Stimulated activated CD8-positive, alpha-beta memory T cell treated with anti-CD3 and anti-CD28 coated beads, Interleukin-2, amount 100 ng/mL, for 1 hour (primary cell): ENCODE data around the gene TM9SF3.

Experiments
- DNase-seq, 2 donors: peaks; one replicate each; pipeline ENCODE4 v3.0.0-alpha.2; 2020; ENCODE audit warnings: low read depth in 2 of 2

TM9SF3 gene

DNA sequence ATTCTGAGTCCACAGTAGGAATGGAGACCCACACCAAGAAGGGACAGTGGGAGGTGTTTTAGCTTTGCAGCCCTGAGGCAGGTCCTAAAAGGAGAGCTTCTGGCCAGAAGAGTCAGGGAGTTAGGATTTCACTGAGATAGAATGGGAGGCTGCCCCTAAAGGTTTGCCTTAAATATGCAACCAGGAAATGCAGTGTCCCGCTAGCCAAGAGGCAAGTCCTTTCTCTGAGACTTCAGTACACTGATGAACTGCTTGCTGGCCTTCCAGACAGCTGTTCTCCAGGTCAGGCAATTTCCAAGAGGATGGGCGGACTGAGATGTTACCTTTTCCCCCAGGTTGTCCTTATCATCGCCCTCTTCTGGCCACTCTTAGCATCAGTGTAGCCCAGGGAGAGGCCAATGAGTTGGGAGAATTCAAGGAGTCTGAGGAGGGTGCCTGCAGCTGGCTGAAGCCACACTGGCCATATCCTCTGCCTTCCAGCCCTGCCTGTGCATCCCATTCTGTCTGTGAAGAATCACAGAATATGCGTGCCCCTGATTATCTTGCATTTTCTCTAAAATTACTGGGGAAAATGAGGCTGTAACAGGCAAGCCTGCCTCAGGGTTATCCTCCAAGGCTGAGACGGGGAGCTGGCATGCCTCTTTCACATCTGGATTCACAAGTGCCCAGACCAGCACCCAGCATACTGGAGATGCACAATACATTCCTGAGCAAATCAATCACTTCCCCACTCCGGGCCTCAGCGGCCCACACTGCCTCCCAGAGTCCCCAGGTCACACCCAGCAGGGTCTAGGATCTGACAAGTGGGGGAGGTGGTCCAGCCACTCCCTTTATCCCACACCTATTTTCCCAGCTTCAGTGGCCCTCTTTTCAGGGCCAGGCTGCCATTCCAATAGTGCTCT, 75.5 kb downstream of the TM9SF3 start:
- DNase-seq, result no peak

DNA sequence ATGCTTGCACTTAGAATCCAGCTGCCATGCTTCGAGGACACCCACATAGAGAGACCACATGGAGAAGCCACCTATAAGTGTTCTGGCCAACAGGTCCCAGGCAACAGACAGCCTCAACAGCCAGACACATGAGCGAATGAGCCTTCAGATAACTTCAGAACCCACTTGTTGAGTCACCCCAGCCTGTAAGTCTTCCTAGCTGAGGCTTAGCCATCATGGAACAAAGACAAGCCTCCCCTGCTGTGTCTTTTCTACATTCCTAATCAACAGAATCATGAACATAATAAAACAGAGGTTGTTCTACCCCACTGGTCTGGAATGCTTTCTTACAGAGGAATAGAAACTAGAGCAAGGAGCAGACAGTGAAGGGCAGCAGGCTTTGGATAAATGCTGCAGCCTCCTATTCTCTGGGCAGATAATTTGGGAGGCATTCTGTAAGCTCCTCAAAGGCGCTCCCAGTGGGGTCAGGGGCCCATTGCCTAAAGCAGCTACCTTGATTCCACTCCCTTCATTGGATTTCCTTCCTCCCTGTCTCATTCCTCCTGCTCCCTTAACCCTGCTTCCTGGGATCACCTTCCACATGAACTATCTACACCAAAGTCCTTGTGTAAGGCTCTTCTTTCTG, 77.7 kb downstream of the TM9SF3 start:
- DNase-seq, result no peak

GRCh38 chr10:96507044-96507443, 79.8 kb downstream of the TM9SF3 start:
- DNase-seq, result no peak

GRCh38 chr10:96505150-96506136, 81.4 kb downstream of the TM9SF3 start:
- DNase-seq, result no peak

DNA sequence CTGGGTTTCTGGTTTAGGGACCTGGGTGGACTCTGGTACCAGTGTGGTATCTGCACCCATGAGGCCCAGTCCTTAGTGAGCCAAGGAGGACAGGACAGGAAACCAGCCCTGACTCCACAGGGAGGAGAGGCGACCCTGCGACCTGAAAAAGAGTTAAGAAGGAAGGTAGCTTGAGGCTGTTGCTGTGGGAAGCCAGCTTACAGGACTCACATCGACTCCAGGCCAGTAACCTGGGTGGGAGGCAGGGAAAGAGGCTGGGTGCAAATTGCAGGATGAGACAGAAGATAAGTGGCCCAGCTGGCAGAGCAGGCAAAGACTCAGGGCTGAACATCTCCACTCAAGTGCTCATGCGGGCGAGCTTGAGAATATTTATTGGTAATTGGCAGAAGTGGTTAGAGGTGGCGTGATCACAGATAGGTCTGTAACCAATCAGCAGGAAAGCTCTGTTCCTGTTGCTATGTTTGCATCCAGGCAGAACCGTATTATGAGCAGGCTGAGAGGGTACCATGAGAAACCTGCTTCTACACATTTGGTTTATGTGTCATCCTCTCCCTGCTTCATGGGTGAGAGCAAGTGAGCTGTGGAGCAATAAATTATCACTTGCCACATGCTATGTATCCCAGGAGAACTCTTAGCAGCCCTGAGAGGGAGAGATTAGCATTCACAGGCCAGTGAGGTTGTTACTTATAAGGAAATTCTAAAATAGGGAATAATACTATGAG, 84.1 kb downstream of the TM9SF3 start:
- no peak for DNase-seq

DNA sequence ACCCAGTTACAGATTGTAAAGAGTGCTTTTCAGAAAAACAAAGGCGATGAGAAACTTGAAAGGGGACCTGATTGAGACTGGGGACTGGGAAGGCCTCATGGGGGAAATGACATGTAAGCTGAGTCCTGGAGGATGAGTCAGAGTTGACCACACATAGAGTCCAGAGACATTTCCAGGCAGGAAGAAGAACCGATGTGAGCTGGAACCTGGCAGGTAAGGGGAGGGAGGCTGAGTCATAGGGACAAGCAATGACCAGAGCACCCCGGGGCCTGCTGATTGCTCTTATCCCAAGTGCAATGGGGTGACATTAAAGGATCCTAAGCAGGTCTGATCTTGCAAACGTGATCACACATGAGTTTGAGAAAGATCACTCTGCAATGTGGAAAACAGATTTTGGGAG, 84.8 kb downstream of the TM9SF3 start:
- DNase-seq, result no peak

GRCh38 chr10:96500519-96500918, 86.3 kb downstream of the TM9SF3 start:
- DNase-seq, result no peak

DNA sequence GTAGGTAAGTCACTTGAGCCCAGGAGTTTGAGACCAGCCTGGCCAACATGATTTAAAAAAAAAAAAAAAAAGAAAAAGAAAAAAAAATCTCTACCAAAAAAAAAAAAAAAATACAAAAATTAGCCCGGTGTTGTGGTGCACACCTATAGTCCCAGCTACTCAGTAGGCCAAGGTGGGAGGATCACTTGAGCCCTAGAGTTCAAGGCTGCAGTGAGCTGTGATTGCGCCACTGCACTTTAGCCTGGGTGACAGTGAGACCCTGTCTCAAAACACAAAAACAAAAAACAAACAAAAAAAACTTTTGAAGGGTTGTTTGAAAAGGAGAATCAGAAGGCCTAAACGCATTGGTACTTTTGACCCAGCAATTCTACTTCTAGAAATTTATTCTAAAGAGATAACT, 86.8 kb downstream of the TM9SF3 start:
- DNase-seq, result no peak

- no peak for DNase-seq
These were observed 89.4 kb downstream of the TM9SF3 start for GRCh38 chr10:96497391-96497790.

GRCh38 chr10:96496281-96496925, 90.4 kb downstream of the TM9SF3 start:
- DNase-seq, result no peak

DNA sequence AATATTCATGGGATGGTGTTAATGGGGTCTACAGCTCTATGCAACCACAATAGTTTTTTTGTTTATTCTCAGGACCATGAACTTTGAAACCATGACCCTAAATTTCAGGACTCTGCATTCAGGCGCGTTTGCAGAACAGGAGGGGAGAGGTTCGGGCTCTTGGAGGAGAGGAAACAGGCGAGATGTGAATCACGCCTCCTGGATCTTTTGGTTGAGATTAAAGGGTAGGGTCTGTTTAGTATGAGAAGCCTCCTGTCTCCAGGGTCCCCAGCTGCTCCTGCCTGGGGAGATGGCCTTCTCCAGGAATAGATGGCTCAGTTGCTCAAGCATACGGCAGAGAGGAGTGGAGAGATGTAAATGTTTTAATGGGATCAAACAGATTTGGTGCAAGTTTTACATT, 91.3 kb downstream of the TM9SF3 start:
- DNase-seq, result no peak

- no peak for DNase-seq
These were observed 92.1 kb downstream of the TM9SF3 start for GRCh38 chr10:96494694-96495093.

- DNase-seq, result no peak
These were observed 92.8 kb downstream of the TM9SF3 start for GRCh38 chr10:96493871-96494525.

DNA sequence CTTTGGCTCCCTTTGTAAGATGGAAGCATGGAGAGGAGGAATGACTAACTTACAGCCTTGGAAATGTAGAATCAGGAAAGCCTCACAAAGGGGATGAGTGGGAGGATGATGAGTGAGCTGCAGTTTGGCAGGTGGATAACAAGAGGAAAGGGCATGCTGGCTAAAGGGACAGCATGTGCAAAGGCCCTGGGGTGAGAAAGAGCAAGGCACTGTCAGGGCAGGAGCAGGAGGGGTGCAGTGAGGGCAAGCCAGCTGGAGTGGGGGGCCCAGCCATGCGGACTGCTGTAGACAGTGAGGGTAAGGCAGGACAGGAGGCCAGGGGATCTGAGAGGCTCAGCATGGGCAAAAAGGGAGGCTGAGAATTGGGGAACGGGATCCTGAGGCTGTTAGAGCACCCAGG, 93.6 kb downstream of the TM9SF3 start:
- no peak for DNase-seq

DNA sequence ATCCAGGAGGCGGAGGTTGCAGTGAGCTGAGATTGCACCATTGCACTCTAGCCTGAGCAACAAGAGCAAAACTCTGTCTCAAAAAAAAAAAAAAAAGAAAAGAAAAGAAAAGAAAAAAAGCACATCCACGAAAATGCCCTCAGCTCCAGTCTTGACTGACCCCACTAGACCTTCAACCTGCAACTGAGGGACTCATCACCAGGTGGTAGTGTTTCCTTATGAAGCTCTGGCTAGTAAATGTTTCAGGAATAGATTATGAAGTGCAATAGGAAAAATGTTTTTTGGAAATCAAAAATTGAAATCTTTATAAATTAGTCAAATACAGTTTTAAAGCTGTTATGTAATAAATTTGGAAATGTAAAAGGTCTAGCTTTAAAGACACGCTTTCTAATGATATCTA, 95.5 kb downstream of the TM9SF3 start:
- no peak for DNase-seq

DNA sequence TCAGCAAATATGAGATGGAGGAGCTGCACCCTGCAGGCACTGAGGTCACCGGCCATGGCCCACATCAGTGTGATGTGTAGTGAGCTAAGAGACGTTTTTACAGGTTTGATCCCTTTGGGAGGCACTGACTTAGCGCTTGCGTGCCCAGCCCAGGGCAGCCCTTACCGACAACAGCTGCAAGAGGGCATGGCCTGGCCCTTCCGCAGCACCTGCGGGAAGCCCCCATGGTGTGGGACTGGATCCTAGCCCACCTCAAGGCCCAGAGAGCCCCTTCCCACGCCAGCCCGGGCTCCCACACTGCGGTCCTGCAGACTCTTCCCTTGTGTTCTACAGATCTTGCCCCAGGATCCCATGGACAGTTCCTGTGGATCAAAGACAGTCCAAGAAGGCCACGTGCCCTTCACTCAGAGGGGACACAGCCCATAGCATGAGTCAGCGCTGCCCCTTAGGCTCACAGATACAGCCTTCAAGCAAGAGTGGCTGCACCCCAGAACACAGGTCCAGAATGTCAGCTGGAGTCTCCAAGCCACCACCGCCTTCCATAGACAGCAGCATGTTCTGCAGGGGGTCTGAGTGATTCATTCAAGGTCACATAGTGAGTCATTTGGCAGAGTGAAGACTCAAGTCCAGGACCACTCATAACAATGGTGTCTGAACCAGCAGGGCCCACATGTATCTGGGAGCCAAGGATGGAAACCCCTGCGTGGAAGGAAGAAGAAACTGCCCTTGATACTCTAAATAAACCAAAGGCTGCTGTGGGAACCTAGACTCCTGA, 98.5 kb downstream of the TM9SF3 start:
- DNase-seq, result no peak

- no peak for DNase-seq
These were observed 103.8 kb downstream of the TM9SF3 start for GRCh38 chr10:96482815-96483588.

DNA sequence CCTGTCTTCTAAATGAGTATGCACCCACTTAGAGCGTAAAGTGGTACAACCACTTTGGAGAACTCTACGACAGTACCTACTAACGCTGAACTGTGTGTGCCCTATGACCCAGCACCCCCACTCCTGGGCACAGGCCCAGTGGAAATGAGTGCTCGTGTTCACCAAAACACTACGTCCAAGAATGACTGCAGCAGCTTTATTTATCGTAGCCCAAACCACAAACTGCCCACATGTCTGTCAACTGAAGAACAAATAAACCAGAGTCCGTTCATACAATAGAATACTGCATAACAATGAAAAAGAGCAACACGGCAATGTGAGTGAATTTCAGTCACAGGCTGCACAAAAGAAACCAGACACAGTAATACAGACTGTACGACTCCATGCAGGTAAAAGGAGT, 108.5 kb downstream of the TM9SF3 start:
- no peak for DNase-seq

- no peak for DNase-seq
These were observed 112.9 kb downstream of the TM9SF3 start for GRCh38 chr10:96473866-96474265.
